HG03342 (cell line): ENCODE results near the gene TMEM184A.

Experiments used
- ATAC-seq: cut with Tn5 transposase; IDR thresholded peaks from one replicate; pipeline ENCODE4 v1.9.1; 2021; ENCODE audit warnings: mild to moderate bottlenecking, moderate library complexity; ENCODE audit not compliant: unreplicated experiment

Gene TMEM184A

GRCh38 chr7:1505731-1506550 lies 50.1 kb downstream of the TMEM184A start:
- no peak for ATAC-seq

GRCh38 chr7:1503816-1504775 lies 51.9 kb downstream of the TMEM184A start, which contains the start of gene INTS1:
Gene INTS1, minus strand, starts transcription at chr7:1504389. Its CDS starts 429 bp downstream, at chr7:1503960.
- ATAC-seq: peak; percentile 83

GRCh38 chr7:1503390-1503789 lies 52.6 kb downstream of the TMEM184A start:
- no peak for ATAC-seq

GRCh38 chr7:1502845-1503244 lies 53.2 kb downstream of the TMEM184A start:
- ATAC-seq: no peak

GRCh38 chr7:1501487-1502270 lies 54.3 kb downstream of the TMEM184A start:
- no peak for ATAC-seq

- ATAC-seq: no peak
These were observed 55.8 kb downstream of the TMEM184A start for GRCh38 chr7:1500064-1500807.

- no peak for ATAC-seq
These were observed 56.5 kb downstream of the TMEM184A start for GRCh38 chr7:1499367-1500029.

- no peak for ATAC-seq
These were observed 57.4 kb downstream of the TMEM184A start for GRCh38 chr7:1498370-1499305.

- no peak for ATAC-seq
These were observed 58.6 kb downstream of the TMEM184A start for GRCh38 chr7:1497293-1497927.

- no peak for ATAC-seq
These were observed 59.3 kb downstream of the TMEM184A start for GRCh38 chr7:1496531-1497292.

GRCh38 chr7:1495564-1496242 lies 60.3 kb downstream of the TMEM184A start:
- ATAC-seq: no peak

- no peak for ATAC-seq
These were observed 61.0 kb downstream of the TMEM184A start for GRCh38 chr7:1494866-1495563.

GRCh38 chr7:1494447-1494846 lies 61.6 kb downstream of the TMEM184A start:
- no peak for ATAC-seq

GRCh38 chr7:1493571-1493970 lies 62.4 kb downstream of the TMEM184A start:
- ATAC-seq: no peak

- no peak for ATAC-seq
These were observed 62.9 kb downstream of the TMEM184A start for GRCh38 chr7:1493129-1493528.

- ATAC-seq: no peak
These were observed 63.4 kb downstream of the TMEM184A start for GRCh38 chr7:1492640-1493039.
